ENCODE results near the gene GPRIN1. TPM values are rescaled to one million over a fixed set of nuclear protein-coding genes. Genes with fewer than 3 reads are reported as not detected.

GPRIN1 gene
- polyA plus RNA-seq = under 1 TPM; 0.43 to 0.72 TPM

- no peaks in the 10 kb centered on the region for H3K9me3 ChIP-seq (ENCODE audit: control insufficient read depth in 2 of 2, insufficient read depth in 1 of 2, low read depth in 1 of 2, low read length in 1 of 2)
- peak within 1 kb of the TSS; percentile 61 for H3K4me3 ChIP-seq (ENCODE audit: low read depth in 1 of 2, low read length in 2 of 2)
- no peak within 1 kb of the TSS for H3K27ac ChIP-seq (ENCODE audit: low read depth in 2 of 2, low read length in 1 of 2)
- H3K4me1 ChIP-seq (ENCODE audit: control insufficient read depth in 2 of 2, insufficient read depth in 2 of 2, low read length in 1 of 2) = peaks cover 4 to 8% of the 10 kb centered on the region in 2 donors
- H3K27me3 ChIP-seq (ENCODE audit: control insufficient read depth in 1 of 2, insufficient read depth in 2 of 2, low read length in 2 of 2) = peaks cover 0 to 4% of the 10 kb centered on the region in 2 donors
- 0 to 1% methylated on average over 62 to 101 of the region's 101 CpGs for WGBS, 2 donors
- no peaks in the 10 kb centered on the region for H3K36me3 ChIP-seq (ENCODE audit: control insufficient read depth in 2 of 2, insufficient read depth in 2 of 2, low read length in 1 of 2)
Measured at GRCh38 chr5:176609724-176610434, at the start of gene GPRIN1. GPRIN1 (minus strand) TSS chr5:176610156; CDS start chr5:176599834, 10,322 bp downstream.

DNA sequence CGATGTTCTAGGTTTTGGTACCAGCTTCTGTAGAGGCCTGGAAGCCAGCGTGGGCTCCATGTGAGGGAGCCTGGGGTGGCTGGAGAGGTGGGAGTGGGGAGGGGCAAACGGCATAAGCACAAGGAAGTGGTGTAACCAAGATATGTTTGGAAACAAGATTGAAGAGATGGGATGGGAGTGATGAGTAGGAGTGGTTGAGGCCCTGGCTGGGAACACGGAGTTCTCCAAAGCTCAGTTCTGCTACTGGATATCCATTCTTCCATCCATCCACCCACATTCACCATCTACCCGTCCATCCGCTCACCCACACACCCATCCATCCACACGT is 49.5 kb upstream of the GPRIN1 start:
- H3K4me3 ChIP-seq (ENCODE audit: low read depth in 1 of 2, low read length in 2 of 2) = no peak overlapping the region
- H3K36me3 ChIP-seq (ENCODE audit: control insufficient read depth in 2 of 2, insufficient read depth in 2 of 2, low read length in 1 of 2) = peaks cover 0 to 13% of the 10 kb centered on the region in 2 donors
- no peak overlapping the region for H3K27ac ChIP-seq (ENCODE audit: low read depth in 2 of 2, low read length in 1 of 2)
- H3K27me3 ChIP-seq (ENCODE audit: control insufficient read depth in 1 of 2, insufficient read depth in 2 of 2, low read length in 2 of 2) = peaks cover 0 to 3% of the 10 kb centered on the region in 2 donors
- H3K9me3 ChIP-seq (ENCODE audit: control insufficient read depth in 2 of 2, insufficient read depth in 1 of 2, low read depth in 1 of 2, low read length in 1 of 2) = no peaks in the 10 kb centered on the region
- peaks cover 0 to 2% of the 10 kb centered on the region in 2 donors for H3K4me1 ChIP-seq (ENCODE audit: control insufficient read depth in 2 of 2, insufficient read depth in 2 of 2, low read length in 1 of 2)
- WGBS, 2 donors = 80 to 83% methylated on average over 7 of the region's 7 CpGs

DNA sequence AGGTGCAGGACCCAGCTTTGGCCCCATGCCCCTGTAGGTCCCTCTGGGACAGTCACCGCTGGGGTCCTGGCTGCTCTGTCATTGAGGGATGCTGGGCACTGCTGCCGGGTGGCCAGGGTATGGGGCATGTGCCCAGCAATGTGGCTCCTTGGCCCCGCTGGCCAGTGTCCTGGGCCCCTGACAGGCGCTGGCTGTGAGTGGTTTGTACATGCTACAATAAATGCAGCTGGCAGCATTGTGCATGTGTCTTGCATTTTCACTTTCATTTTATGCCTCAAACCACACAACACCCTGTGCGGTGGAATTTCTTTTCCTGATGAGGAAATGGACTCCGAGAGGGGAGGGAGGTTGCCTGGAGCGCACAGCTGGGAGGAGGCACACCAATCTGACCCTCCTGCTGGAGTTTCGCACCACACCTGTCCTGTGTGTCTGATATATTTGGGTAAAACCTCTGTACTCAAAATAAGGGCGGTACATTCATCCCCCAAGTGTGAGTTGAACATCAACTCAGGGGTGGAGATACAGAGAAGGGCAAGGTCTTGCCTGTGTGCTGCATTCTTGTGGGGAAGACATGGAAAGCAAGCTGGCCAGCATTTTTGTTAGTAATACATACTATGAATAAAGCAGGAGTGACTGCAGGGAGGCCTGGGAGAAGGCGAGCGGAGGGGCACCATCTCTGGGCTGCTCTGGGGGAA is 49.0 kb upstream of the GPRIN1 start:
- H3K4me3 ChIP-seq (ENCODE audit: low read depth in 1 of 2, low read length in 2 of 2) = no peak overlapping the region
- 50 to 54% methylated on average over 11 of the region's 11 CpGs for WGBS, 2 donors
- no peaks in the 10 kb centered on the region for H3K9me3 ChIP-seq (ENCODE audit: control insufficient read depth in 2 of 2, insufficient read depth in 1 of 2, low read depth in 1 of 2, low read length in 1 of 2)
- H3K36me3 ChIP-seq (ENCODE audit: control insufficient read depth in 2 of 2, insufficient read depth in 2 of 2, low read length in 1 of 2) = peaks cover 0 to 13% of the 10 kb centered on the region in 2 donors
- no peak overlapping the region for H3K27ac ChIP-seq (ENCODE audit: low read depth in 2 of 2, low read length in 1 of 2)
- H3K4me1 ChIP-seq (ENCODE audit: control insufficient read depth in 2 of 2, insufficient read depth in 2 of 2, low read length in 1 of 2) = peaks cover 0 to 5% of the 10 kb centered on the region in 2 donors
- H3K27me3 ChIP-seq (ENCODE audit: control insufficient read depth in 1 of 2, insufficient read depth in 2 of 2, low read length in 2 of 2) = peaks cover 0 to 3% of the 10 kb centered on the region in 2 donors

GRCh38 chr5:176658007-176658599 is 48.1 kb upstream of the GPRIN1 start:
- 48% methylated on average over 14 of the region's 14 CpGs for WGBS, 2 donors
- H3K4me1 ChIP-seq (ENCODE audit: control insufficient read depth in 2 of 2, insufficient read depth in 2 of 2, low read length in 1 of 2) = peaks cover 0 to 12% of the 10 kb centered on the region in 2 donors
- H3K9me3 ChIP-seq (ENCODE audit: control insufficient read depth in 2 of 2, insufficient read depth in 1 of 2, low read depth in 1 of 2, low read length in 1 of 2) = no peaks in the 10 kb centered on the region
- no peak overlapping the region for H3K4me3 ChIP-seq (ENCODE audit: low read depth in 1 of 2, low read length in 2 of 2)
- peaks cover 0 to 16% of the 10 kb centered on the region in 2 donors for H3K36me3 ChIP-seq (ENCODE audit: control insufficient read depth in 2 of 2, insufficient read depth in 2 of 2, low read length in 1 of 2)
- no peaks in the 10 kb centered on the region for H3K27me3 ChIP-seq (ENCODE audit: control insufficient read depth in 1 of 2, insufficient read depth in 2 of 2, low read length in 2 of 2)
- no peak overlapping the region for H3K27ac ChIP-seq (ENCODE audit: low read depth in 2 of 2, low read length in 1 of 2)

DNA sequence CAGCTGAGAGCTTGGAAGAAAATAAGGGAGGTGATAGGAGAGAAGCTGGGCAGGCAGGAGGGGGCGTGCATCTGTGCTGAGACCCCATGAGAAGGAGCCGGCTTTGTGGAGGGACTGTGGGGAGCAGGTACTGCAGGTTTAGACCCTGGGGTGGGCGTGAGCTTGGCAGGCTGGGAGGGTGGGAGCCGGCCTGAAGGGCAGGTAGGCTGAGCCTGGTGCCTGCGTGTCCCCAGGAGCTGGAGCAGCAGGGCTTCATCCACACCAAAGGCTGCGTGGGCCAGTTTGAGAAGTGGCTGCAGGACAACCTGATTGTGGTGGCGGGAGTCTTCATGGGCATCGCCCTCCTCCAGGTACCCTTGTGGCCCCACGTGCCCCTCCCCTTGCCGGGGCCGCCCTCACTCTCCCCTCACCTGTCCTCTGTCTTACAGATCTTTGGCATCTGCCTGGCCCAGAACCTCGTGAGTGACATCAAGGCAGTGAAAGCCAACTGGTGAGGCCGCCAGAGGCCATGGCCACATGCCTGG is 46.6 kb upstream of the GPRIN1 start:
- 91 to 93% methylated on average over 13 of the region's 13 CpGs for WGBS, 2 donors
- peaks cover 0 to 22% of the 10 kb centered on the region in 2 donors for H3K36me3 ChIP-seq (ENCODE audit: control insufficient read depth in 2 of 2, insufficient read depth in 2 of 2, low read length in 1 of 2)
- H3K4me3 ChIP-seq (ENCODE audit: low read depth in 1 of 2, low read length in 2 of 2) = no peak overlapping the region
- no peaks in the 10 kb centered on the region for H3K9me3 ChIP-seq (ENCODE audit: control insufficient read depth in 2 of 2, insufficient read depth in 1 of 2, low read depth in 1 of 2, low read length in 1 of 2)
- no peaks in the 10 kb centered on the region for H3K27me3 ChIP-seq (ENCODE audit: control insufficient read depth in 1 of 2, insufficient read depth in 2 of 2, low read length in 2 of 2)
- H3K27ac ChIP-seq (ENCODE audit: low read depth in 2 of 2, low read length in 1 of 2) = no peak overlapping the region
- peaks cover 0 to 12% of the 10 kb centered on the region in 2 donors for H3K4me1 ChIP-seq (ENCODE audit: control insufficient read depth in 2 of 2, insufficient read depth in 2 of 2, low read length in 1 of 2)

DNA sequence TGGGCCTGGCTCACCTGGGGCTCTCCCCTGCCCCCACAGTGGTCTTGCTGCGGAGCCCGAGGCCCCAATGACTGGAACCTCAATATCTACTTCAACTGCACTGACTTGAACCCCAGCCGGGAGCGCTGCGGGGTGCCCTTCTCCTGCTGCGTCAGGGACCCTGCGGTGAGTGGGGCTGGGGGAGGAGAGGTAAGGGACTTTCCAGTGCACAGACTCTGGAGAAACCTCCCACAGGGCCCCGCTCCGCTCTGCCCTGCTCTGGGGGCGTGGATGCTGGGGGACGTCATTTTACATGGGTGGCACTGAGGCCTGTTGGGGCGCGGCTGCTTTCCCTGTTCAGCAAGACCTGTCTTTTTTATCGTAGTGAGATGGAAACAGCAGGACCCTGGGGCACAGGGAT is 44.9 kb upstream of the GPRIN1 start:
- Histone ChIP-seq H3K36me3 (ENCODE audit: control insufficient read depth in 2 of 2, insufficient read depth in 2 of 2, low read length in 1 of 2) (peaks cover 0 to 22% of the 10 kb centered on the region in 2 donors), H3K4me1 (ENCODE audit: control insufficient read depth in 2 of 2, insufficient read depth in 2 of 2, low read length in 1 of 2) (peaks cover 0 to 18% of the 10 kb centered on the region in 2 donors)
- WGBS, 2 donors = 91 to 93% methylated on average over 14 of the region's 14 CpGs

GRCh38 chr5:176653401-176654385 is 43.7 kb upstream of the GPRIN1 start:
- peaks cover 0 to 22% of the 10 kb centered on the region in 2 donors for H3K36me3 ChIP-seq (ENCODE audit: control insufficient read depth in 2 of 2, insufficient read depth in 2 of 2, low read length in 1 of 2)
- H3K27me3 ChIP-seq (ENCODE audit: control insufficient read depth in 1 of 2, insufficient read depth in 2 of 2, low read length in 2 of 2) = no peaks in the 10 kb centered on the region
- no peak overlapping the region for H3K4me3 ChIP-seq (ENCODE audit: low read depth in 1 of 2, low read length in 2 of 2)
- H3K27ac ChIP-seq (ENCODE audit: low read depth in 2 of 2, low read length in 1 of 2) = peak overlapping the region in 1 of 2 donors; percentile 39
- H3K9me3 ChIP-seq (ENCODE audit: control insufficient read depth in 2 of 2, insufficient read depth in 1 of 2, low read depth in 1 of 2, low read length in 1 of 2) = no peaks in the 10 kb centered on the region
- 60 to 64% methylated on average over 18 of the region's 18 CpGs for WGBS, 2 donors
- peaks cover 0 to 17% of the 10 kb centered on the region in 2 donors for H3K4me1 ChIP-seq (ENCODE audit: control insufficient read depth in 2 of 2, insufficient read depth in 2 of 2, low read length in 1 of 2)

More for the DNA sequence above, 44.9 kb upstream of the GPRIN1 start:
- Histone ChIP-seq H3K27me3 (ENCODE audit: control insufficient read depth in 1 of 2, insufficient read depth in 2 of 2, low read length in 2 of 2) (no peaks in the 10 kb centered on the region), H3K9me3 (ENCODE audit: control insufficient read depth in 2 of 2, insufficient read depth in 1 of 2, low read depth in 1 of 2, low read length in 1 of 2) (no peaks in the 10 kb centered on the region), H3K4me3 (ENCODE audit: low read depth in 1 of 2, low read length in 2 of 2) (no peak overlapping the region), H3K27ac (ENCODE audit: low read depth in 2 of 2, low read length in 1 of 2) (no peak overlapping the region)

DNA sequence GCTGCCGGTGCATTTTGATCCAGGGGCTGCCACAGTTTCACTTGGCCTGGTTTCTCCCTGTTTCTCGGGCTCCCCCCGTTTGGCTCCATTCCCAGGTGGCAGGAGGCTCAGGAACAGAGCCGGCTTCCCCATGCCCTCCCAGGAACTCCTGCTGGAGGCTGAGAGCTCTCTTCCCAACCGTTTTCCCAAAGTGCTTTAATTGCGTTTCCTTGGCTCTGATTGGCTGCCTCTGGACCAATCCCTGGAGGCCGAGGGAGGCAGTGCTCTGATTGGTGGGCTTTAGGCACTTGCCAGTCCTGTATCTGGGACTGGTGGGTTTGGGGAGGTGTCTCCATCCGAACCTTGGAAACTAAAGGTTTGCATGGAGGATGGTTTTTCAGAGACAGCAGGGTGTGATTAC is 42.2 kb upstream of the GPRIN1 start:
- H3K36me3 ChIP-seq (ENCODE audit: control insufficient read depth in 2 of 2, insufficient read depth in 2 of 2, low read length in 1 of 2) = peaks cover 0 to 19% of the 10 kb centered on the region in 2 donors
- H3K4me3 ChIP-seq (ENCODE audit: low read depth in 1 of 2, low read length in 2 of 2) = no peak overlapping the region
- peaks cover 8 to 21% of the 10 kb centered on the region in 2 donors for H3K4me1 ChIP-seq (ENCODE audit: control insufficient read depth in 2 of 2, insufficient read depth in 2 of 2, low read length in 1 of 2)
- WGBS, 2 donors = 78 to 80% methylated on average over 8 of the region's 8 CpGs
- no peak overlapping the region for H3K27ac ChIP-seq (ENCODE audit: low read depth in 2 of 2, low read length in 1 of 2)
- H3K9me3 ChIP-seq (ENCODE audit: control insufficient read depth in 2 of 2, insufficient read depth in 1 of 2, low read depth in 1 of 2, low read length in 1 of 2) = no peaks in the 10 kb centered on the region
- H3K27me3 ChIP-seq (ENCODE audit: control insufficient read depth in 1 of 2, insufficient read depth in 2 of 2, low read length in 2 of 2) = no peaks in the 10 kb centered on the region
